Activated T-cell treated with anti-CD3 and anti-CD28 coated beads, Interleukin-2, amount 50 U/mL, for 72 hours (primary cell): ENCODE results near the gene TBC1D24. TPM values are rescaled to one million over a fixed set of nuclear protein-coding genes. Genes with fewer than 3 reads are reported as not detected.
A peak's percentile ranks its signal among the peaks of the same experiment; 100 is the strongest.

Experiments
- ATAC-seq, 2 donors: fragments of 150-1000 bp; cut with Tn5 transposase; replicated peaks in 1 of 2; 2 replicates each; pipeline ENCODE4 v1.10.0; 2021; ENCODE audit warnings: moderate library complexity in 2 of 2, mild to moderate bottlenecking in 1 of 2
- DNase-seq, 2 donors: peaks; one replicate each; pipeline ENCODE4 v3.0.0; 2021 to 2022; ENCODE audit warnings: mixed read lengths in 1 of 2
- H3K27ac Mint-ChIP-seq: one replicate; pipeline ENCODE4 v1.8.0; 2022; ENCODE audit warnings: mild to moderate bottlenecking, moderate library complexity, mixed read lengths
- H3K27me3 Mint-ChIP-seq: one replicate; pipeline ENCODE4 v1.8.0; 2022; ENCODE audit warnings: low read depth, mixed read lengths
- H3K36me3 Mint-ChIP-seq, 2 donors: one replicate each; pipeline ENCODE4 v1.8.0; 2022; ENCODE audit warnings: mixed read lengths in 2 of 2, mild to moderate bottlenecking in 1 of 2; ENCODE audit not compliant: insufficient read depth in 2 of 2
- H3K4me1 Mint-ChIP-seq: one replicate; pipeline ENCODE4 v1.8.0; 2022; ENCODE audit warnings: low read depth, mixed read lengths
- H3K4me3 Mint-ChIP-seq, 2 donors: one replicate each; pipeline ENCODE4 v1.8.0; 2022; ENCODE audit warnings: mild to moderate bottlenecking in 2 of 2, mixed read lengths in 2 of 2, moderate library complexity in 2 of 2
- H3K9me3 Mint-ChIP-seq, 2 donors: one replicate each; pipeline ENCODE4 v1.8.0; 2022; ENCODE audit warnings: mixed read lengths in 2 of 2
- total RNA-seq, 2 donors: library from RNA; stranded (reverse); gene quantifications; one replicate each; pipeline ENCODE4 v1.2.3, GENCODE V29; 2022

Gene TBC1D24
- total RNA-seq, 2 donors from 2014 or later: 13.6 to 20.4 TPM

- H3K36me3 Mint-ChIP-seq: no peaks in the 10 kb centered on the region
- H3K27me3 Mint-ChIP-seq: peaks cover 20% of the 10 kb centered on the region
- no peak for DNase-seq
- peaks cover 4% of the 10 kb centered on the region for H3K4me1 Mint-ChIP-seq
- peak overlapping the region in 1 of 2 donors; percentile 75 for H3K4me3 Mint-ChIP-seq
- peak; percentile 27 to 38 for ATAC-seq
- H3K9me3 Mint-ChIP-seq: no peaks in the 10 kb centered on the region
- no peak overlapping the region for H3K27ac Mint-ChIP-seq
Measured at GRCh38 chr16:2467528-2468232, 7.2 kb upstream of the TBC1D24 start.

- no peaks in the 10 kb centered on the region for H3K36me3 Mint-ChIP-seq
- H3K27me3 Mint-ChIP-seq: peaks cover 25% of the 10 kb centered on the region
- DNase-seq (peak; percentile 27 to 28), ATAC-seq (peak; percentile 33 to 49)
- peaks cover 10% of the 10 kb centered on the region for H3K4me1 Mint-ChIP-seq
- H3K4me3 Mint-ChIP-seq: peak overlapping the region; percentile 73 to 75
- H3K9me3 Mint-ChIP-seq: no peaks in the 10 kb centered on the region
- H3K27ac Mint-ChIP-seq: no peak overlapping the region
Measured at GRCh38 chr16:2468233-2468724, 6.6 kb upstream of the TBC1D24 start.

GRCh38 chr16:2468725-2469398, 6.1 kb upstream of the TBC1D24 start:
- DNase-seq (no peak), ATAC-seq (peak; percentile 2 to 9)
- Mint-ChIP-seq H3K27me3 (peaks cover 26% of the 10 kb centered on the region), H3K36me3 (no peaks in the 10 kb centered on the region), H3K4me3 (peak overlapping the region; percentile 73 to 75), H3K9me3 (no peaks in the 10 kb centered on the region), H3K27ac (no peak overlapping the region), H3K4me1 (peaks cover 12% of the 10 kb centered on the region)

GRCh38 chr16:2469399-2470233, 5.3 kb upstream of the TBC1D24 start:
- Mint-ChIP-seq H3K36me3 (no peaks in the 10 kb centered on the region), H3K27ac (no peak overlapping the region), H3K27me3 (peaks cover 26% of the 10 kb centered on the region), H3K9me3 (no peaks in the 10 kb centered on the region), H3K4me3 (no peak overlapping the region), H3K4me1 (peaks cover 12% of the 10 kb centered on the region)
- DNase-seq (no peak), ATAC-seq (no peak)

GRCh38 chr16:2470234-2470601, 4.7 kb upstream of the TBC1D24 start:
- peaks cover 26% of the 10 kb centered on the region for H3K27me3 Mint-ChIP-seq

GRCh38 chr16:2470603-2471015, 4.3 kb upstream of the TBC1D24 start:
- Mint-ChIP-seq H3K36me3 (no peaks in the 10 kb centered on the region), H3K4me3 (peak overlapping the region in 1 of 2 donors; percentile 22), H3K27me3 (peaks cover 26% of the 10 kb centered on the region), H3K9me3 (no peaks in the 10 kb centered on the region), H3K27ac (no peak overlapping the region), H3K4me1 (peaks cover 12% of the 10 kb centered on the region)
- DNase-seq: no peak
- no peak for ATAC-seq

More at GRCh38 chr16:2470234-2470601, 4.7 kb upstream of the TBC1D24 start:
- Mint-ChIP-seq H3K36me3 (no peaks in the 10 kb centered on the region), H3K4me1 (peaks cover 12% of the 10 kb centered on the region), H3K9me3 (no peaks in the 10 kb centered on the region), H3K4me3 (peak overlapping the region in 1 of 2 donors; percentile 22), H3K27ac (no peak overlapping the region)
- no peak for ATAC-seq
- DNase-seq: no peak

- Mint-ChIP-seq H3K27ac (no peak within 1 kb of the TSS), H3K4me1 (peaks cover 15% of the 10 kb centered on the region), H3K27me3 (peaks cover 26% of the 10 kb centered on the region), H3K9me3 (no peaks in the 10 kb centered on the region), H3K36me3 (no peaks in the 10 kb centered on the region), H3K4me3 (peak within 1 kb of the TSS; percentile 29 to 62)
- ATAC-seq (no peak), DNase-seq (peak in 1 of 2 donors; percentile 32)
Measured at GRCh38 chr16:2471016-2471652, 3.8 kb upstream of the TBC1D24 start, which contains the start of gene NTN3. Gene NTN3, plus strand, starts transcription at chr16:2471297. Its CDS starts 405 bp downstream, at chr16:2471702.

- ATAC-seq (no peak), DNase-seq (no peak)
- Mint-ChIP-seq H3K27me3 (peaks cover 26% of the 10 kb centered on the region), H3K27ac (no peak overlapping the region), H3K4me1 (peaks cover 22% of the 10 kb centered on the region), H3K36me3 (no peaks in the 10 kb centered on the region), H3K4me3 (peak overlapping the region; percentile 29 to 62), H3K9me3 (no peaks in the 10 kb centered on the region)
Measured at GRCh38 chr16:2471653-2472487, 3.1 kb upstream of the TBC1D24 start.

GRCh38 chr16:2472488-2472864, 2.5 kb upstream of the TBC1D24 start:
- H3K4me1 Mint-ChIP-seq: peaks cover 21% of the 10 kb centered on the region
- peaks cover 26% of the 10 kb centered on the region for H3K27me3 Mint-ChIP-seq
- H3K4me3 Mint-ChIP-seq: peak overlapping the region in 1 of 2 donors; percentile 71
- H3K9me3 Mint-ChIP-seq: no peaks in the 10 kb centered on the region
- DNase-seq (no peak), ATAC-seq (no peak)
- H3K27ac Mint-ChIP-seq: no peak overlapping the region
- H3K36me3 Mint-ChIP-seq: no peaks in the 10 kb centered on the region

GRCh38 chr16:2472885-2473445, 2.0 kb upstream of the TBC1D24 start:
- ATAC-seq: no peak
- Mint-ChIP-seq H3K27me3 (peaks cover 26% of the 10 kb centered on the region), H3K36me3 (no peaks in the 10 kb centered on the region), H3K4me3 (peak overlapping the region; percentile 64 to 71), H3K9me3 (no peaks in the 10 kb centered on the region), H3K27ac (no peak overlapping the region), H3K4me1 (peaks cover 21% of the 10 kb centered on the region)
- no peak for DNase-seq

GRCh38 chr16:2473446-2473926, 1.4 kb upstream of the TBC1D24 start:
- Mint-ChIP-seq H3K4me3 (peak overlapping the region; percentile 64 to 71), H3K27ac (no peak overlapping the region), H3K9me3 (no peaks in the 10 kb centered on the region), H3K4me1 (peaks cover 21% of the 10 kb centered on the region), H3K27me3 (peaks cover 22% of the 10 kb centered on the region), H3K36me3 (no peaks in the 10 kb centered on the region)
- ATAC-seq: peak; percentile 2 to 3
- DNase-seq: peak in 1 of 2 donors; percentile 32
